Body of pancreas (tissue), 4 donors: ENCODE data around the gene RELA.

Experiments used
- CTCF ChIP-seq, 7 experiments: fragments of 450-650 bp in 4 of 7; fragments of 200-600 bp in 3 of 7; sonication (generic) in 3 of 7; IDR thresholded peaks; one replicate each; pipeline ENCODE4 v1.5.1; 2016 to 2019; ENCODE audit warnings: antibody characterized with exemption in 7 of 7
- POLR2A ChIP-seq, 3 donors: fragments of 450-650 bp; IDR thresholded peaks; one replicate each; pipeline ENCODE4 v1.6.1; 2016; ENCODE audit warnings: antibody characterized with exemption in 3 of 3, mild to moderate bottlenecking in 2 of 3

- TF ChIP-seq CTCF (IDR thresholded peaks at IDR 0.05) (no peak), POLR2A (IDR thresholded peaks at IDR 0.05) (no peak)
Measured at GRCh38 chr11:65653229-65654225, 9.2 kb downstream of the RELA start.
